Tibial nerve (tissue), 4 donors: ENCODE measurements around the gene CRX. TPM values are rescaled to one million over a fixed set of nuclear protein-coding genes. Genes with fewer than 3 reads are reported as not detected.
"Not testable (repeated sequence)": the region's sequence is repeated elsewhere in the genome, so short reads cannot be mapped to it uniquely, and the experiment has no call there.

Source experiments
- DNase-seq, 2 donors: peaks; one replicate each; pipeline ENCODE4 v3.0.0-alpha.2; 2019; ENCODE audit warnings: low spot score in 2 of 2
- H3K27ac ChIP-seq, 4 donors: fragments of 200-600 bp; sonication (generic) in 3 of 4; one replicate each; pipeline ENCODE4 v1.5.1; 2017 to 2019; ENCODE audit warnings: mild to moderate bottlenecking in 1 of 4
- H3K27me3 ChIP-seq, 2 donors: fragments of 200-600 bp; sonication (generic) in 1 of 2; one replicate each; pipeline versions ENCODE4 v1.5.1 to v1.6.0; 2017 to 2019
- H3K36me3 ChIP-seq, 3 donors: fragments of 200-600 bp; sonication (generic); one replicate each; pipeline ENCODE4 v1.5.1; 2018 to 2019
- H3K4me1 ChIP-seq, 4 donors: fragments of 200-600 bp; sonication (generic) in 3 of 4; one replicate each; pipeline ENCODE4 v1.5.1; 2017 to 2019
- H3K4me3 ChIP-seq, 4 donors: fragments of 200-600 bp; sonication (generic) in 3 of 4; one replicate each; pipeline ENCODE4 v1.5.1; 2017 to 2019; ENCODE audit warnings: mild to moderate bottlenecking in 1 of 4, moderate library complexity in 1 of 4
- H3K9me3 ChIP-seq, 4 donors: fragments of 200-600 bp; sonication (generic) in 3 of 4; one replicate each; pipeline ENCODE4 v1.5.1; 2017 to 2019
- EP300 ChIP-seq, 2 donors: sonication (generic); formaldehyde crosslinking; IDR thresholded peaks; one replicate each; pipeline ENCODE4 v1.6.1; 2017; ENCODE audit warnings: antibody characterized with exemption in 2 of 2, mild to moderate bottlenecking in 1 of 2
- POLR2A ChIP-seq, 2 donors: fragments of 450-650 bp; IDR thresholded peaks; one replicate each; pipeline ENCODE4 v1.6.1; 2017; ENCODE audit warnings: antibody characterized with exemption in 2 of 2, mild to moderate bottlenecking in 2 of 2, moderate library complexity in 2 of 2
- WGBS, 2 donors: methylation state at CpG; one replicate each; pipeline ENCODE4 v1.1.5; 2018; 5-methylcytosine and 5-hydroxymethylcytosine counted together
- total RNA-seq, 4 donors: library from RNA; depleted of rRNA; stranded (reverse); fragments of >200 nt; gene quantifications; one replicate each; pipeline ENCODE4 v1.1.0, GENCODE V29; 2016
- TF ChIP-seq, protein P1 (sequence below), 5 experiments: fragments of 200-600 bp in 3 of 5; fragments of 450-650 bp in 2 of 5; sonication (generic) in 3 of 5; IDR thresholded peaks; one replicate each; pipeline ENCODE4 v1.5.1; 2016 to 2019; ENCODE audit warnings: antibody characterized with exemption in 5 of 5, mild to moderate bottlenecking in 3 of 5, moderate library complexity in 2 of 5

Gene CRX
- total RNA-seq, 4 donors from 2014 or later: not detected

DNA sequence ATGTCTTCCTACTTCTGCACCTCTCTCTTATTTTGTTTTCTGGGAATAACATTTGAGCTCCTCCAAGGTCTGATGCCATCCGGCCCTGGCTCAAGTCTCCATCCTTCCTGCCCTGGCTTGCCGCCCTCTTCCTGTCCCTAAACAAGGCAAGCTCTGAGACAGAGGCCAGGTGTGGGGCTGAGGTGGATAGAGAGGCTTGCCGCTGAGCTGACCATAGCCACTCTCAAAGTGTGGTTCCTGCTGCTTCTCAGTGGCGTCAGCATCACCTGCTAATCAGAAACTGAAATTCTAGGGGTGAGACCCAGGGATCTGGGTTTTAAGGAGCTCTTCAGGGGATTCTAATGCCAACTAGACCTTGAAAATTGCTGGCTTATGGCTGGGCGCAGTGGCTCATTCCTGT lies 31.3 kb downstream of the CRX start:
- H3K27ac ChIP-seq: no peak overlapping the region
- TF ChIP-seq, protein P1, sequence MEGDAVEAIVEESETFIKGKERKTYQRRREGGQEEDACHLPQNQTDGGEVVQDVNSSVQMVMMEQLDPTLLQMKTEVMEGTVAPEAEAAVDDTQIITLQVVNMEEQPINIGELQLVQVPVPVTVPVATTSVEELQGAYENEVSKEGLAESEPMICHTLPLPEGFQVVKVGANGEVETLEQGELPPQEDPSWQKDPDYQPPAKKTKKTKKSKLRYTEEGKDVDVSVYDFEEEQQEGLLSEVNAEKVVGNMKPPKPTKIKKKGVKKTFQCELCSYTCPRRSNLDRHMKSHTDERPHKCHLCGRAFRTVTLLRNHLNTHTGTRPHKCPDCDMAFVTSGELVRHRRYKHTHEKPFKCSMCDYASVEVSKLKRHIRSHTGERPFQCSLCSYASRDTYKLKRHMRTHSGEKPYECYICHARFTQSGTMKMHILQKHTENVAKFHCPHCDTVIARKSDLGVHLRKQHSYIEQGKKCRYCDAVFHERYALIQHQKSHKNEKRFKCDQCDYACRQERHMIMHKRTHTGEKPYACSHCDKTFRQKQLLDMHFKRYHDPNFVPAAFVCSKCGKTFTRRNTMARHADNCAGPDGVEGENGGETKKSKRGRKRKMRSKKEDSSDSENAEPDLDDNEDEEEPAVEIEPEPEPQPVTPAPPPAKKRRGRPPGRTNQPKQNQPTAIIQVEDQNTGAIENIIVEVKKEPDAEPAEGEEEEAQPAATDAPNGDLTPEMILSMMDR (IDR thresholded peaks at IDR 0.05): no peak
- TF ChIP-seq EP300 (IDR thresholded peaks at IDR 0.05) (no peak), POLR2A (IDR thresholded peaks at IDR 0.05) (no peak)
- H3K4me1 ChIP-seq: no peaks in the 10 kb centered on the region
- H3K4me3 ChIP-seq: no peak overlapping the region
- H3K27me3 ChIP-seq: peaks cover 0 to 49% of the 10 kb centered on the region in 2 donors
- no peaks in the 10 kb centered on the region for H3K9me3 ChIP-seq
- 69 to 74% methylated on average over 5 of the region's 5 CpGs for WGBS, 2 donors
- H3K36me3 ChIP-seq: no peaks in the 10 kb centered on the region
- DNase-seq: no peak

DNA sequence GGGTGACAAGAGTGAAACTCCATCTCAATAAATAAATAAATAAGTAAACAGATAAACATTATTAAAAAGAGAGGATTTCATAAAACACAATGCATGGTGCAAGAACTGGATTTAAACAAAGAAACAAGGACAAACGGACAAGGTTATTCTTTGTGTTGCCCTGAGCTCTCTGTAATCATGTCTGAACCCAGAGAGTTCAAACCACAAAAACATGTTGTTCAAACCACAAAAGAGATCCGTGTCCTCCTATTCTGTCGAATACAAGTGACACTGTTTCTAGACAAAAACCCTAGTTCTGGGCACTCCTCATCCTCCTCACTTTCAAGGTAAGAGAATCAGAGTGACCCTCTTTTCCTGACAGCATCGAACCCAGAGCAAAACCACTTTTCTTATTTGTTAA lies 32.7 kb downstream of the CRX start:
- WGBS, 2 donors: 51 to 54% methylated on average over 4 of the region's 4 CpGs
- no peaks in the 10 kb centered on the region for H3K9me3 ChIP-seq
- H3K27me3 ChIP-seq: peaks cover 0 to 35% of the 10 kb centered on the region in 2 donors

DNA sequence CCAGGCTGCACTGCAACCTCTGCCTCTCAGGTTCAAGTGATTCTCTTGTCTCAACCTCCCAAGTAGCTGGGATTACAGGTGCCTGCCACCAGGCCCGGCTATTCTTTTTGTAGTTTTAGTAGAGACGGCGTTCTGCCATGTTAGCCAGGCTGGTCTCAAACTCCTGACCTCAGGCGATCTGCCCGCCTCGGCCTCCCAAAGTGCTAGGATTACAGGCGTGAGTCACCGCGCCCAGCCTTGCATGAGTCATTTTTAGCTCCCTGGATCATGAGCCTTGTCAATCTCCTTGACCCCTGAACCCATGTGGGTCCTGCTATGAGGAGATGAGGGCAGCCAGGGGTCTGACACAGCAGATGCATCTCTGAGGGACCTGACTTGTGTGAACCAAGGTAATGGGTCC lies 36.5 kb downstream of the CRX start:
- not testable (repeated sequence) for H3K27me3 ChIP-seq, DNase-seq, H3K36me3 ChIP-seq, H3K4me1 ChIP-seq, H3K4me3 ChIP-seq, H3K27ac ChIP-seq, H3K9me3 ChIP-seq
- WGBS, 2 donors: 79 to 91% methylated on average over 9 of the region's 9 CpGs

More for the DNA sequence above, 32.7 kb downstream of the CRX start:
- Histone ChIP-seq H3K4me3 (no peak overlapping the region), H3K27ac (no peak overlapping the region), H3K36me3 (no peaks in the 10 kb centered on the region), H3K4me1 (no peaks in the 10 kb centered on the region)
- TF ChIP-seq POLR2A (IDR thresholded peaks at IDR 0.05) (no peak), EP300 (IDR thresholded peaks at IDR 0.05) (no peak)
- TF ChIP-seq, protein P1 (IDR thresholded peaks at IDR 0.05): no peak
- no peak for DNase-seq

DNA sequence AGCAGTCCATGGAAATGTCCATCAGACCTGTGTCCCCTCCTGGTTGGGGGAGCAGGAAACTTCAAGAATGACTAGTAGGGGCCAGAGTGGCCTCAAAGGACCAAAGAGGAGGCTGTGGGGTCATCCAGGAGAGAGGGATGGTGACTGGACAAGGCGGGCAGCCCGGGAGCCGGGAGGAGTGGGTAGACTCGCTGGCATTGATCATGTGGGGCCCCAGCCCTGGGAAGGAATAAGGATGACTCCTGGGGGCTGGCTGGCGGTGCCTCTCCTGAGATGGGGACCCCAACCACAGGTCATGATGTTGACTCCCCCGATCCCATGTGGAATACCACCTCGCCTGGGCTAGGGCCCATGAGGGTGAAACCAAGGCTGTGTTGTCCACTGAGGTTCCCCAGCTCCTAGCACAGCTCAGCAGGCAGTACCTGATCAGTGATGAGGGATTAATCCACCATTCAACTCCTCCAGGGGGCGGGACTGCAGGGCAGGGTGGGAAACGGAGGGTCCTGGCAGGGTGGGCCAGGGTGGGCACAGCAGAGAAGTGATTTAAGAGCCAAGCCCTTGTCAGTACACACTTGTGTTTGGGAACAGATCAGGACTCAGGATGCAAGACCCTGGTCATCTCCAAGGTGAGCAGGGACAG lies 37.0 kb downstream of the CRX start, which contains the start of gene TPRX2:
Gene TPRX2 (plus strand): TSS at position 590 of the 640 bp plus-strand sequence. CDS start 12 bp downstream, at position 602.
- not testable (repeated sequence) for H3K4me1 ChIP-seq, H3K4me3 ChIP-seq, DNase-seq, H3K36me3 ChIP-seq, H3K27me3 ChIP-seq, H3K27ac ChIP-seq, H3K9me3 ChIP-seq
- 86 to 96% methylated on average over 8 to 9 of the region's 9 CpGs for WGBS, 2 donors

DNA sequence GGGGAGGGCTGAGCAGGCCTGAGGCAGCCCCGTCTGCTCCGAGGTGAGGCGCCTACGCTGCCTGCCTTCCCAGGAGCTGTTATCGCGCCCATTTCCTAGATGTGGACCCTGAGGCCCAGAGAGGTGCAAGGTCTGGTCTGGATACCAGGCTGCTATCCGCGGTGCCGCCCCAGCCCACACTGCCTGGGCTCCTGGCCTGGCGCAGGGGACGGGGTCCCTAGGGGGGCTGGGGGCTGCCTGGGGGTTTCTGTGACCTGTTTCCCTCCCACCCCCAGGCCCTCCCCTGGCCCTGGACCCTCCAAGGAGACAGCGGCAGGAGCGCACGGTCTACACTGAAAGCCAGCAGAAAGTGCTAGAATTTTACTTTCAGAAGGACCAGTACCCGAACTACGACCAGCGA lies 38.1 kb downstream of the CRX start:
- H3K36me3 ChIP-seq, H3K9me3 ChIP-seq, H3K4me3 ChIP-seq, H3K27me3 ChIP-seq, DNase-seq, H3K4me1 ChIP-seq, H3K27ac ChIP-seq: not testable (repeated sequence)
- WGBS, 2 donors: no CpG with 5 or more reads among the region's 17 CpGs

DNA sequence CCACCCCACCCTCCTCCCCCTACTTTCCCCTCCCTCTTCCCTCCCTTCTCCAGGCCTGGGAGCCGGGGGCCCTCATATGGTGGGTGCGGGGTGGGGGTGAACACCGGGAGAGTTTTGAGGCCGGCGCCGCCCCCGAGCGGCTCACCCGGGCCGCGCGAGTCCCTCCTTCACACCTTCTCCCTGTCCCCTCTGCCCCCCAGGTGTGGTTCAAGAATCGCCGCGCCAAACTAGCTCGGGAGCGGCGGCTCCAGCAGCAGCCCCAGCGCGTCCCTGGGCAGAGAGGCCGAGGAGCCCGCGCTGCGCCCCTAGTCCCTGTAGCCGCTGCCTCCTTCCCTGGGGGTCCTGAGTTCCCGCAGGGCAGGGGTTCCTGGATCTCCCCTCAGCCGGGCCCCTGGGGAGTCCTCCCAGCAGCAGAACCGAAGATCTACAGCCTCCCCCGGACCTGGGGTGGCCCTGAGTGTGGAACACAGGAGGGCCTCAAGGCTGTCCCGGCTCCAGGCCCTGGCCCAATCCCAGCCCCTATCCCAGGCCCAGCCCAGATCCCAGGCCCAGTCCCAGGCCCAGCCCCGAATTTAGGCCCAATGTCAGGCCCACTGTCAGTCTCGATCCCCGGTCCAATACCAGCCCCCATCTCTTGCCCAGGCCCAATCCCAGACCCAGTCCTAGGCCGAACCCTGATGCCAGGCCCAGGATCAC lies 39.0 kb downstream of the CRX start:
- Histone ChIP-seq H3K27ac (no peak overlapping the region), H3K4me1 (peaks cover 0 to 6% (median 0%) of the 10 kb centered on the region in 4 donors), H3K36me3 (no peaks in the 10 kb centered on the region), H3K9me3 (peaks cover 0 to 2% (median 0%) of the 10 kb centered on the region in 4 donors), H3K4me3 (no peak overlapping the region), H3K27me3 (no peaks in the 10 kb centered on the region)
- TF ChIP-seq EP300 (IDR thresholded peaks at IDR 0.05): no peak
- WGBS, 2 donors: 31 to 60% methylated on average over 20 to 27 of the region's 34 CpGs
- no peak for DNase-seq

DNA sequence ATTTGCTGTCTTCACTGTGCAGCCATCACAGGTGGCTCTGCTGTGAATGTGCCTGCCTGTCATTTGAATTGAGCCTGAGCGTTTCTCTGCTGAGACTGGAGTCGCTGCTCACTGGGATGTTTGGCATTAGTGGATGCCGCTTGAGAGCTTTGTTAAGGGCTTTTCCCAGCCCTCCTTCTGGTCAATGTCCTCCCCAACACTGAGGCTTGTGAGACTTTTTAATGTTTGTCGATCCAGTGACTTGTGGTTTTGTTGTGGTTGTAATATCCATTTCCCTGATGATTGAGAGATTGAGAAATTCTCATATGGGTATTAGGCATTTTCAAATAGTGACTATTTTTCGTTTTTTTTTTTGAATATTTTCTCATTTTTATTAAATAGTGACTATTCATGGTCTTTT lies 39.9 kb downstream of the CRX start:
- Histone ChIP-seq H3K27ac (no peak overlapping the region), H3K36me3 (no peaks in the 10 kb centered on the region), H3K9me3 (peaks cover 0 to 2% (median 0%) of the 10 kb centered on the region in 4 donors), H3K4me3 (no peak overlapping the region), H3K4me1 (peaks cover 0 to 6% (median 0%) of the 10 kb centered on the region in 4 donors), H3K27me3 (no peaks in the 10 kb centered on the region)
- no peak for TF ChIP-seq POLR2A (IDR thresholded peaks at IDR 0.05)
- TF ChIP-seq EP300 (IDR thresholded peaks at IDR 0.05): no peak
- TF ChIP-seq, protein P1 (IDR thresholded peaks at IDR 0.05): no peak
- no peak for DNase-seq
- WGBS, 2 donors: 92 to 94% methylated on average over 5 of the region's 5 CpGs
